ENCODE measurements around the gene SLC35E1. TPM values are rescaled to one million over a fixed set of nuclear protein-coding genes. Genes with fewer than 3 reads are reported as not detected.
A peak's percentile ranks its signal among the peaks of the same experiment; 100 is the strongest.

The SLC35E1 gene
- total RNA-seq, 1 donor from 2014 or later = 47.3 TPM

DNA sequence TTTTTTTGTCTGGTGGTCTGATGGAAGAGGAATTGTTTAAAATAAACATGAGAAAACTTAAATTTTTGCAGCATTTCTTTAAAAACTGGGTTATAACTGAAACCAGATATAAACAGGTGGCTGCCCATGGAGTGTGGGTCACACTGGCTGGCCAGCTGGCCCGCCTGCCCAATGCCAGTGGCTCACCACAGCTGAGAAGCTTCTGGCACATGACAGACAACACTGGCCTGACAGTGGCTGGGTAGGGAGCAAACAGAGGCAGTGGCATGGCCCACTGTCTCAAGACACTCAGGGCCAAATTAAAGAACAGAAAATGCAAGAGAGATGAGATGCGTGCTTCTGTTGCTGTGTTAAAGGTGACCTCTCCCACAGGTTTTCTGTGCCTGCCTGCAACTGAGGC is 3.1 kb upstream of the SLC35E1 start:
- no peak overlapping the region for H3K4me3 ChIP-seq
- ATAC-seq = no peak
- intact Hi-C loops (cut with DNase I) = no loop called here
- no peaks in the 10 kb centered on the region for H3K9me3 ChIP-seq
- DNase-seq = no peak
- TF ChIP-seq, protein P1, sequence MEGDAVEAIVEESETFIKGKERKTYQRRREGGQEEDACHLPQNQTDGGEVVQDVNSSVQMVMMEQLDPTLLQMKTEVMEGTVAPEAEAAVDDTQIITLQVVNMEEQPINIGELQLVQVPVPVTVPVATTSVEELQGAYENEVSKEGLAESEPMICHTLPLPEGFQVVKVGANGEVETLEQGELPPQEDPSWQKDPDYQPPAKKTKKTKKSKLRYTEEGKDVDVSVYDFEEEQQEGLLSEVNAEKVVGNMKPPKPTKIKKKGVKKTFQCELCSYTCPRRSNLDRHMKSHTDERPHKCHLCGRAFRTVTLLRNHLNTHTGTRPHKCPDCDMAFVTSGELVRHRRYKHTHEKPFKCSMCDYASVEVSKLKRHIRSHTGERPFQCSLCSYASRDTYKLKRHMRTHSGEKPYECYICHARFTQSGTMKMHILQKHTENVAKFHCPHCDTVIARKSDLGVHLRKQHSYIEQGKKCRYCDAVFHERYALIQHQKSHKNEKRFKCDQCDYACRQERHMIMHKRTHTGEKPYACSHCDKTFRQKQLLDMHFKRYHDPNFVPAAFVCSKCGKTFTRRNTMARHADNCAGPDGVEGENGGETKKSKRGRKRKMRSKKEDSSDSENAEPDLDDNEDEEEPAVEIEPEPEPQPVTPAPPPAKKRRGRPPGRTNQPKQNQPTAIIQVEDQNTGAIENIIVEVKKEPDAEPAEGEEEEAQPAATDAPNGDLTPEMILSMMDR (IDR thresholded peaks at IDR 0.05) = no peak
- no peak overlapping the region for H3K27ac ChIP-seq
- no peaks in the 10 kb centered on the region for H3K27me3 ChIP-seq (ENCODE audit: low read depth)
- H3K36me3 ChIP-seq = peaks cover 60% of the 10 kb centered on the region
- peaks cover 47% of the 10 kb centered on the region for H3K4me1 ChIP-seq

DNA sequence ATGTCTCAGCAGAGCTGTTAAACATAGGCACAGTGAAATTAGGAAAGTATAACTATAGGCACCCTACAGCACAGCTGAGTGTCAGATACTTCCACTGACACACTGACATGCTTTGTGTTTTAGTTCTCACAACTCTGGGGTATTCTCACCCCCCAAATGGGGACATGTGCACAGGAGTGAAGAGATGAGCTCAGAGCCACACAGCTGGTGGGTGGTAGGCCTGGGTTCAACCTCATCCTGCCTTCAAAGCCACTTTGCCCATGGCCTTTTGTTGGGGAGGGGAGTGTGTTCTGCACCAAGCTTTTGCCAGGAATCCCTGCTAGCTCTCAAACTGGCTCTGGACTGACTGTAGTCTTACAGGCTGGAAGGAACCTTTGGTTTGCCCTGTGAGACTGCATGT is 1.7 kb upstream of the SLC35E1 start:
- Histone ChIP-seq H3K36me3 (peaks cover 60% of the 10 kb centered on the region), H3K4me3 (peak overlapping the region; percentile 73), H3K9me3 (no peaks in the 10 kb centered on the region), H3K27me3 (ENCODE audit: low read depth) (no peaks in the 10 kb centered on the region), H3K27ac (no peak overlapping the region), H3K4me1 (peaks cover 45% of the 10 kb centered on the region)
- intact Hi-C loops (cut with DNase I) = no loop called here
- TF ChIP-seq, protein P1 (IDR thresholded peaks at IDR 0.05) = no peak
- ATAC-seq = no peak
- DNase-seq = no peak

GRCh38 chr19:16573296-16573695 is 1.1 kb upstream of the SLC35E1 start:
- DNase-seq = peak; percentile 25
- intact Hi-C loops (cut with DNase I) = no loop called here
- no peak for ATAC-seq
- TF ChIP-seq, protein P1 (IDR thresholded peaks at IDR 0.05) = no peak
- Histone ChIP-seq H3K4me3 (peak overlapping the region; percentile 73), H3K9me3 (no peaks in the 10 kb centered on the region), H3K27me3 (ENCODE audit: low read depth) (no peaks in the 10 kb centered on the region), H3K27ac (peak overlapping the region; percentile 89), H3K4me1 (peaks cover 51% of the 10 kb centered on the region), H3K36me3 (peaks cover 60% of the 10 kb centered on the region)

DNA sequence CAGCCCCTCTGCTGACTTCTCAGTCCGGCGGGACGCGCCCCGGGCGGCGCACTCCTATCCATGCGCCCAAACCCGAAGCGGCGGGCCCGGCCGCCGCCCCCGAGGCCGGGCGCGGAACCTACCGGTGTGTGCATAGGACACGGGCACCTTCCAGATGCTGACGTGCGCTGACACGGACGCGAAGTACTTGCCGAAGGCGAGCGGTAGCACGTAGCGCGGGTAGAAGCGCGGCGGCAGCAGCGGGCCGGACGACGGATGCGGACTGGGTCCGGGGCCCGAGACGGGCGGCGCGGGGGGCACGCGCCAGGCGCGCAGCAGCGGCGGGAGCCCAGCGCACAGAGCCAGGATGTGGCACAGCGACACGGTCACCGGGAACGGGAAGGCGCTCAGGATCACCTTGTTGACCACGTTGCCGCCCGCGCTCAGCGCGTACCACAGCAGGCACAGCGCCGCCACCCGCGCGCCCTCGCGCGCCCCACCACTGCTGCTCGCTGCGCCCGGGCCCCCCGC is 338 bp downstream of the SLC35E1 start:
- ATAC-seq (no peak), DNase-seq (peak; percentile 71)
- intact Hi-C loops (cut with DNase I) = no loop called here
- H3K4me1 ChIP-seq = peaks cover 53% of the 10 kb centered on the region
- no peaks in the 10 kb centered on the region for H3K27me3 ChIP-seq (ENCODE audit: low read depth)
- TF ChIP-seq, protein P1 (IDR thresholded peaks at IDR 0.05) = no peak
- H3K9me3 ChIP-seq = no peaks in the 10 kb centered on the region
- H3K27ac ChIP-seq = peak overlapping the region; percentile 88
- H3K4me3 ChIP-seq = peak overlapping the region; percentile 73
- peaks cover 60% of the 10 kb centered on the region for H3K36me3 ChIP-seq

DNA sequence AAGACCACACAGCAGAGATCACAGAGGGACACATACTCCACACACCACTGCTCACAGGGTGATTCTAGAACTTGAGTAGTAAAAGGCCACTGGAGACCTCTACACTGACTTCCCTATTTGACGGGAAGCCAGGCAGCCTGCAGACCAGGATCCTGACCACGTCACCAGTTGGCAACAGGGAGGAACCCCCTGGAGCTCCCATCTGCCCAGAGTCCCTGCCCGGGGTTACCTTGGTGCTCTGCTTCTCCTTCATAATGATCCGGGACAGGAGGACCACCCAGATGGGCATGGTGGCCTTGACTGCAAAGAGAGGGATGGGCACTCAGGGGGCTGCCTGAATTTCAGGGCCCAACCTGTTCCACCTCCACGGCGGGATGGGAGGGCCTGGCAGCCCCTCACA is 932 bp downstream of the SLC35E1 start:
- no peaks in the 10 kb centered on the region for H3K9me3 ChIP-seq
- H3K4me1 ChIP-seq = peaks cover 59% of the 10 kb centered on the region
- intact Hi-C loops (cut with DNase I) = no loop called here
- H3K27me3 ChIP-seq (ENCODE audit: low read depth) = no peaks in the 10 kb centered on the region
- peaks cover 60% of the 10 kb centered on the region for H3K36me3 ChIP-seq
- H3K4me3 ChIP-seq = peak overlapping the region; percentile 73
- H3K27ac ChIP-seq = peak overlapping the region; percentile 88
- DNase-seq (peak; percentile 49), ATAC-seq (no peak)
- TF ChIP-seq, protein P1 (IDR thresholded peaks at IDR 0.05) = no peak

Data from lower lobe of right lung (tissue), 2 donors.